ENCODE measurements around the gene TRIM74. TPM values are rescaled to one million over a fixed set of nuclear protein-coding genes. Genes with fewer than 3 reads are reported as not detected.
"Not testable (repeated sequence)": the region's sequence is repeated elsewhere in the genome, so short reads cannot be mapped to it uniquely, and the experiment has no call there.

TRIM74 gene
- polyA plus RNA-seq, 1 donor: 1.5 TPM

GRCh38 chr7:72911395-72911794, 57.9 kb downstream of the TRIM74 start:
- not testable (repeated sequence) for DNase-seq (ENCODE audit: low read depth)

Other genes with a start within 250 kb of the TRIM74 start
- 6.0 TPM for gene TYW1B, start 141.3 kb downstream of the TRIM74 start, polyA plus RNA-seq (ENCODE audit: insufficient read length)
- 29.2 TPM for gene POM121, start 44.4 kb downstream of the TRIM74 start, polyA plus RNA-seq (ENCODE audit: insufficient read length)
- gene SPDYE8, start 60.3 kb upstream of the TRIM74 start, polyA plus RNA-seq (ENCODE audit: insufficient read length): 0.20 TPM
- gene SPDYE11, start 88.4 kb upstream of the TRIM74 start, polyA plus RNA-seq (ENCODE audit: insufficient read length): 0.20 TPM
- 0.20 TPM for gene SPDYE9, start 116.6 kb upstream of the TRIM74 start, polyA plus RNA-seq (ENCODE audit: insufficient read length)